ENCODE results near the gene SLC26A3.

The SLC26A3 gene

DNA sequence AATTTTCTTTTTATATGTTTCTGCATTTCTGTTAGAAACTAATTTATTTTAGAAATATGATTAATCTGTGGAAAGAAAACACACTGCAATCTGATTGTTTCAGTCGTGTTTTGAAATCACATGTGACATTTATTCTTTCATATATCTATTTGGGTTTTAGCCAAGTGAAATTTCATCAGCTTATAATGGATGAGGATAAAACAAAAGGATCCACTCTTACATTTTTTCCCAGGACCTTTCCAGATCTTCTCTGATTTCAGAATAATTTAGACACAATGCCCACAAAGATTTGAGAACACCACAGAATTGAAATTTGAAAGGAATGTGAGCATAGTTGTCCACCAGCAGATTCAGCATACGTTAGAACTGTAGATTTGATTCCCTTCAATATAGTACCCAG, 30.0 kb downstream of the SLC26A3 start:
- no peak for DNase-seq (ENCODE audit: low read depth in 1 of 2, low spot score in 1 of 2)
- in situ Hi-C loops (cut with HindIII; ENCODE audit: low pct_unique_long_range_greater_than_20kb, low sequenced_read_pairs) = no loop called here
- TF ChIP-seq JUND (IDR thresholded peaks at IDR 0.05; ENCODE audit: low read depth) = no peak

DNA sequence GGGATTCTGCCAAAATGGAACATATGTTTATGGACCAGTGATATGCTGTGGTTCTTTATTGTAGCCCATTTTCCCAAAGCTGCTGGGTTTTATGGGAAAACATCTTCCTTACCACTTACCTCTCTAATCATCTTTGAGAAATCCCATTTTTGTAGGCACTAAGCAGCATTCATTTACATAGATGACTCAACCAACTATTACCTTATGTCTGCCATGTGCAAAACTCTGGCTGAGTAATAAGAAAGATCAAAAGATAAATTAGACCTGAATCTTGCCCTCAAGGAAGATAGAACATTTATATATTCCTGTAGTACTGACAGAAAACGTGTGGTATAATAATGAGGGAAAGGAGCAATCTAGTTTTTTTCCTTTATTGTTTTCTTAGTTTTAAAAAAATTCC, 34.8 kb downstream of the SLC26A3 start:
- in situ Hi-C loops (cut with HindIII; ENCODE audit: low pct_unique_long_range_greater_than_20kb, low sequenced_read_pairs) = no loop called here
- TF ChIP-seq JUND (IDR thresholded peaks at IDR 0.05; ENCODE audit: low read depth) = no peak
- no peak for DNase-seq (ENCODE audit: low read depth in 1 of 2, low spot score in 1 of 2)

DNA sequence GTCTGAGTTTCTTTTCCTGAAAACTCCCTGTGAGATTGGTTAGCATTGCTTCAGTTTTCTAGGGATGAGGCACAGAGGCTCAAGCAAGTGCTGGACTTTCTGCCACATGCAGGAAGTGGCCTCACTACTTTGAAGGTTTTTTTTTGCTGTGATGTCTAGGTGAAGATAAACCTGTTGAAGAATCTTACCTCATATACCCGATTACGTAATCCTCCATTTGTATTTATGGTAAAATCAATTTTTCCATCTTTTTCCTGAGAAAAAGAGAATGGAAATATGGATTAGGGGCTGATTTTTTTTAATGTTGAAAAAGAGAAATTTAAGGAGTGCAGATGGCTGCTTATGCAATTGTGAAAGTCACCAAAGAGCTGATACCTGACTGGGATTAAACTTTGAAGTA, 35.6 kb downstream of the SLC26A3 start:
- in situ Hi-C loops (cut with HindIII; ENCODE audit: low pct_unique_long_range_greater_than_20kb, low sequenced_read_pairs) = no loop called here
- no peak for TF ChIP-seq JUND (IDR thresholded peaks at IDR 0.05; ENCODE audit: low read depth)
- DNase-seq (ENCODE audit: low read depth in 1 of 2, low spot score in 1 of 2) = no peak

DNA sequence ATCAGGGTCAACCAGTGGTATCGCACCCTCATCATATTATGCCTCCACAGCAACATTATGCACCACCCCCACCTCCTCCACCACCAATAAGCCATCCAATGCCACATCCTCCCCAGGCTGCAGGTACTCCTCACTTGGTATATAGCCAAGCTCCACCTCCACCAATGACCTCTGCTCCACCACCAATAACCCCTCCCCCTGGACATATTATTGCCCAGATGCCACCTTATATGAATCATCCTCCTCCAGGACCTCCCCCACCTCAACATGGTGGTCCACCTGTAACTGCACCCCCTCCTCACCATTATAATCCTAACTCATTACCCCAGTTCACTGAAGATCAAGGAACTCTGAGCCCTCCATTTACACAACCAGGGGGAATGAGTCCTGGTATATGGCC, 44.4 kb downstream of the SLC26A3 start:
- TF ChIP-seq JUND (IDR thresholded peaks at IDR 0.05; ENCODE audit: low read depth) = no peak
- no peak for DNase-seq (ENCODE audit: low read depth in 1 of 2, low spot score in 1 of 2)
- in situ Hi-C loops (cut with HindIII; ENCODE audit: low pct_unique_long_range_greater_than_20kb, low sequenced_read_pairs) = no loop called here

DNA sequence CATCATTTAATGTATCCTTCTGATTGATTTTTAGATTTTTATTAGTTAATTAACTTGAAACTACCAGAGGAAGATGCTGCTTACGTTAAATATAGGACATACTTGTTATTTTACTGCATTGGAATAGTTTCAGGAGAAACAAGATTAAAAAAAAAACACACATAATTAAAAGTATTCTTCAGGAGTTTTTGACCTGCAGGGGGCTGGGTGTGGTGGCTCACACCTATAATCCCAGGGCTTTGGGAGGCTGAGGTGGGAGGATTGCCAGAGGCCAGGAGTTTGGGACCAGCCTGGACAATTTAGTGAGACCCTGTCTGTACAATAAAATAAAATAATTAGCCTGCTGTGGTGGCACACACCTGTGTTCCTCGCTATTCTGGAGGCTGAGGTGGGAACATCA, 48.4 kb downstream of the SLC26A3 start:
- no peak for TF ChIP-seq JUND (IDR thresholded peaks at IDR 0.05; ENCODE audit: low read depth)
- in situ Hi-C loops (cut with HindIII; ENCODE audit: low pct_unique_long_range_greater_than_20kb, low sequenced_read_pairs) = no loop called here

DNA sequence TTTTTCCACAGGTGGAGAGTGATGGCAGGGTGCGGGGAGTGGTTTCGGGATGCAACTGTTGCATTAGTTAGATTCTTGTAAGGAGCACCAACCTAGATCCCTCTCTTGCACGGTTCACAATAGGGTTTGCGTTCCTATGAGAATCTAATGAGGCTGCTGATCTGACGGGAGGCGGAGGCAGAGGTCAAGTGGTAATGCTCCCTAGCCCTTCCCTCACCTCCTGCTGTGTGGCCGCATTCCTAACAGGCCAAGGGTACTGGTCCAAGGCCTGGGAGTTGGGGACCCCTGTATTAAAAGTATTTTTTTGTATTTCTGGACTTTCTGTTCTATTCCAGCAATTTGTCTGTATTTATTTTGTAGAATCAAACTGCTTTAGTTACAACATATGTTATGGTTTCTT, 51.9 kb downstream of the SLC26A3 start:
- in situ Hi-C loops (cut with HindIII; ENCODE audit: low pct_unique_long_range_greater_than_20kb, low sequenced_read_pairs) = no loop called here
- no peak for DNase-seq (ENCODE audit: low read depth in 1 of 2, low spot score in 1 of 2)
- no peak for TF ChIP-seq JUND (IDR thresholded peaks at IDR 0.05; ENCODE audit: low read depth)

More for the DNA sequence above, 48.4 kb downstream of the SLC26A3 start:
- DNase-seq (ENCODE audit: low read depth in 1 of 2, low spot score in 1 of 2) = no peak

DNA sequence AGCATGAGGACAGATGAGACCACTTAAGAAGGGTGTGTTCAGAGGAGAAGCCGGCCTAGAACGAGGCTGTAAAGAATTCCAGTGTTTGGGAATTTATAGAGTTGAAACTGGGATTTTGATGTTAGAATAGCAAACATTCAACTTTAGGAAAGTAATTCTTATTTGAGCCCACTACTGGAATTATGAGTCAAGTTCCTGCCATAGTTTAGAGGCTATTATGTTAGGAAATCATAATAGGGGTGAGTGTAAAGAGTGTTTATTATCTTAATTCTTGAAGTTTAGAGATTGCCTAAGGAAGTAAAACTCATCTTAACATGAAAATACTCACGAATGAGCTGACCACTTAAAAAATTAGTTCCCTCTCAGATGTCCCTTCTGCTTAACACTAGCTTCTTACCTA, 57.0 kb downstream of the SLC26A3 start:
- in situ Hi-C loops (cut with HindIII; ENCODE audit: low pct_unique_long_range_greater_than_20kb, low sequenced_read_pairs) = no loop called here
- TF ChIP-seq JUND (IDR thresholded peaks at IDR 0.05; ENCODE audit: low read depth) = no peak
- no peak for DNase-seq (ENCODE audit: low read depth in 1 of 2, low spot score in 1 of 2)

DNA sequence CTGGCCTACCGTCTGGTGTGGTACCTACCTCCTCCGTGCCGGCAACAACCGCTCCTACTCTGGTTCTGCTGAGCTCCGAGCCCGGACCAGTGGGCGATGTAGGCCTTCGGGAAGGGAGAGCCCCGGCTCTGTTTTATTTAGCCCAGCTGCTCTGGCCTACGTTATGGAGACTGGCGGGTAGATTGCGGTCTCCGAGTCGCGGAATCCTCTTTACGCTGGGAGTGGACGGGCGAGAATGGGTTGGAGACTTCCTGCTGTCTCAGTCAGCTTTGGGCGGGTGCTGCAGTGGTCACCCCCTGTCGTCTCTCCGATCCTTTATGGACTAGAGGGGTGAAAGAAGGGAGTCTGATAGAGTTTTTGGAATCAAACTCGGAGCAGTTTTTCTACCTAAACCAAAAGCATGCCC, 58.7 kb downstream of the SLC26A3 start:
- no peak for DNase-seq (ENCODE audit: low read depth in 1 of 2, low spot score in 1 of 2)
- no peak for TF ChIP-seq JUND (IDR thresholded peaks at IDR 0.05; ENCODE audit: low read depth)
- in situ Hi-C loops (cut with HindIII; ENCODE audit: low pct_unique_long_range_greater_than_20kb, low sequenced_read_pairs) = no loop called here

DNA sequence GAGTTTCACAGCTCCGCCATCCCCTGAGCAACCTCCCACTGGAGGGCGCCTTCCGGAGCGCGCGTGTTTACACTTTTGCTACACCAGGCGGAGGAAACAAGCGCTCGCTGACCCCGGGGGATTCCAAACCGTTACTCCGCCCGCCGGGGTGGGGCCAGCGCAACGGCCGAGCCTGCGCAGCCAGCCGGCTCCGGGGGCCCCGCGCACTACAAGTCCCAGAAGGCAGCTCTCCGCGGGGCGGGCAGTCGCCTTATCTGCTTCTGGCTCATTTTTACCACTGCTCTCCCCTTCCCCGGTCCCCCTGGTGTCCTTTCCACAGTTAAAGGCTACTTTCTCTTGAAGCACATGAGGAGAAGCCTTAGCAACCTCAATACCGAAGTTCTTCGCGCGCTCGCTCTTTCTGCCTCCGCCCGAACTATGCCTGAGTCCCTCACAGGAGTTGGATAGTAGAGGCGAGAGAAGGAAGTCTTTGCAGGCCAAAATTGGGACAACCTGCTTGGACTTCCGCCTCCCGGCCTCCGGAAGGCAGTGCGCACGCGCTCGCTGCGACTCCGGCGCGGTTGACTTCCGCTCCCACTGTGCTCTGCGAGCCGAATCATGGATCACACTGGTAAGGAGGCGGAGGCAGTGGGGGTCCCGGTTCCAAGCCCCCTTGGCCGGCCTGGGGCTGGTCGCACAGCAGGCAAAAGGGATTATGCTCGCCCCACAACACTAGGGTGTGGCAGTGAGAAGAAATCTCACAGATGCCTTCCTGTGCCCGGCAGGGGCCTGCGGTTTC, 59.3 kb downstream of the SLC26A3 start, which contains the start of gene CBLL1:
CBLL1 (plus strand) TSS at position 576 of the 778 bp plus-strand sequence; CDS start at position 598, 22 bp downstream.
- in situ Hi-C loops (cut with HindIII; ENCODE audit: low pct_unique_long_range_greater_than_20kb, low sequenced_read_pairs) = no loop called here
- no peak for TF ChIP-seq JUND (IDR thresholded peaks at IDR 0.05; ENCODE audit: low read depth)
- peak; percentile 55 to 94 for DNase-seq (ENCODE audit: low read depth in 1 of 2, low spot score in 1 of 2)

DNA sequence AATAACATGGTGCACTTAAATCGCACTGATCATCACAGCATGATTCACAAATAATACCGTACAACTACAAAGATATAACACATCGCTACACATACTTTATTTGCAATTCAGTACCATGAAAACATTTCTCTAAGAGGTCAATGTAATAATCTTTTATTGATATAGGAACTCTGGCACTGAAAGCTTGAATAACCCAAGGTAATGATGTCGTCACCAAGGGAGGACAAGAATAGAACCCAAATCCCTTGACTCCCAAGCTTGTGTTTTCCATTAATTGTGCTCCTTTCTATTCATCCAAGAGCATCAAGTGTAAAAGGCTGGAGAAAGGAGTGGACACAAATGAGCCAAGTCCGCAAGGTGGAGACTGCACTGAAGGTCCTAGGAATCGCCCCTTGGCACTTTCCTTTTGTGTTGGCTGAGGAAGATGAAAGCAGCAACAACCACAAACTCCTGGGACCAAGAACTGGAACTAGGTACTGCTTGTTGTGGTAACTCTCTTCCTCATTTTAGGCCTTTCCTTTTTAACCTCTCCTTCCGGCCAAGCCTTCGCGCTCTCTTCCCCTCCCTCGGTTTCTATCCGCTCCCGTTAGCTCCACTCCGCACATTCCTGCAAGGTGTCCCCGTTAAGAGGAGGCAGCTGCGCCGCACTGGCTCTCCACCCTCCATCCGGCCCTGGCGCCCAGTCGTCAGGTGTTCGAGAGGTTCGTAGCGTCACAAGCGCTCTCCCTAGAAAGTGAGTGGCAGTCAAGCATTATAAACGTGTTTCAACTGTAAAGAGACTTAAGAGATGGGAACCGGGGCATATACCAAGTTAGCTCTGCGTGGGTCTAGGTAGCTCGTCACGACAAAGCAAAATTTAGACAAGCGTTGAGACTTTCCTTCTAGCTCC, 60.1 kb downstream of the SLC26A3 start:
- in situ Hi-C loops (cut with HindIII; ENCODE audit: low pct_unique_long_range_greater_than_20kb, low sequenced_read_pairs) = no loop called here
- TF ChIP-seq JUND (IDR thresholded peaks at IDR 0.05; ENCODE audit: low read depth) = no peak
- peak in 1 of 2 experiments; percentile 16 for DNase-seq (ENCODE audit: low read depth in 1 of 2, low spot score in 1 of 2)

DNA sequence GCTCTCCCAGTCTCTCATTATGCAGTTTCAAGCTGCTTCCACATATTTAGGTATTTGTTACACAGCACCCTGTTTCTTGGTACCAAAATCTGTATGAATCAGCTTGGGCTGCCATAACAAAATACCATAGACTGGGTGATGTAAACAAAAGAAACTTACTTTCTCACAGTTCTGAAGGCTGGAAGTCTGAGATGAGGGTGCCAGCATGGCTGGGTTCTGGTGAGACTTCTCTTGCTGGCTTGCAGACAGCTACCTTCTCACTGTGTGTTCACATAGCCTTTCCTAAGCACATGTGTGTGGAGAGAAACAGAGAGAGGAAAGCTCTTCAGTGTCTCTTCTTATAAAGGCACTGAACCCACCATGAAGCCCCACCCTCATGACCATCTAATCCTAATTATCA, 74.7 kb downstream of the SLC26A3 start:
- TF ChIP-seq JUND (IDR thresholded peaks at IDR 0.05; ENCODE audit: low read depth) = no peak
- no peak for DNase-seq (ENCODE audit: low read depth in 1 of 2, low spot score in 1 of 2)
- in situ Hi-C loops (cut with HindIII; ENCODE audit: low pct_unique_long_range_greater_than_20kb, low sequenced_read_pairs) = no loop called here

DNA sequence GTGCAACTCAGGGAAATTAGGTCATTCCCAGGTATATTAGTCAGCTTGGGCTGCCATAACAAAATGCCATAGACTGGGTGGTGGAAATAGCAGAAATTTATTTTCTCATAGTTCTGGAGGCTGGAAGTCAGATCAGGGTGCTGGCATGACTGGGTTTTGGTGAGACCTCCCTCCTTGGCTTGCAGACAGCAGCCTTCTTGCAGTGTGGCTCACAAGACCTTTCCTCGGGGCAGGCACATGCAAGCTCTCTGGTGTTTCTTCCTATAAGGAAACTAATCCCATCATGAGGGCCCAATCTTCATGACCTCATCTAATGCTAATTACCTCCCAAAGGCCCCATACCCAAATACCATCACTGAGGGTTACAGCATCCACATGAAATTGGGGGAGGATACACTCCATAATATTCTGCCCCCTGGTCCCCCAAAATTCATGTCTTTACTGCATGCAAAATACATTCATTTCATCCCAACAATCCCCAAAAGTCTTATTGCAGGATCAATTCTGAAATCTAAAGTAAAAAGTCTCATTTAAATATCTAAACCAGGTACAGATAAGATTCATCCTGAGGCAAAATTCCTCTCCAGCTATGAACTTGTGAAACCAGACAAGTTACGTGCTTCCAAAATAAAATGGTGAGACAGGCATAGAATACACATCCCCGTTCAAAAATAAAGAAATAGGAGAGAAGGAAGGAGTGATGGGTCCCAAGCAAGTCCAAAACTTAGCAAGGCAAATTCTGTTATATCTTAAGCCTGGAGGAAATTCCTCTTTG, 76.5 kb downstream of the SLC26A3 start:
- TF ChIP-seq JUND (IDR thresholded peaks at IDR 0.05; ENCODE audit: low read depth) = no peak
- no peak for DNase-seq (ENCODE audit: low read depth in 1 of 2, low spot score in 1 of 2)
- in situ Hi-C loops (cut with HindIII; ENCODE audit: low pct_unique_long_range_greater_than_20kb, low sequenced_read_pairs) = no loop called here
